ENCODE measurements around the gene STOML1.

DNA sequence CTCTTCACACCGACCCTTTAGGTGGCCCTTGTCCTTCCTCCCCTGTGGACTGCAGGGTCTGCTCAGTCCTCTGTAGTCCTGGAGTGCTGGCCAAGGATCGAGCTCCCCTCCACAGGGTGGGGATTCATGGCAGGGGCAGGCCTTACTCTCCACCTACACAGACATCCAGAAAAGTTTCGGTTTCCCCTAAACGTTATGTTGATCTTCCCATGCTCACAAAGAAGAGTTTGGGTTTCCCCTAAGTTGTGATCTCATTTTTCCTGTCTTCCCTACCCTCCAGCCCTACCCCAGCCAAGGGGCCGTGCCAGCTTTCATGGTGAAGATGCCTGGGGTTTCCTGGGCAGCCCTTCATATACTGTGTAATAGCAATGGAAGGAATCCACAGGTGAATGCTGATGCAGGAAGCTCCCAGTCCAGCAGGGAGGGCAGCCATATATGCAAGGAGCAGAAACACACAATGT is 10.3 kb downstream of the STOML1 start:
- TF ChIP-seq POLR2AphosphoS5 (IDR thresholded peaks at IDR 0.05; ENCODE audit: borderline replicate concordance, low read depth, low read length), result no peak
- no peak for TF ChIP-seq EZH2 (IDR thresholded peaks at IDR 0.05)
- TF ChIP-seq FOXP2 (optimal IDR thresholded peaks at IDR 0.05; ENCODE audit: control extremely low read depth, extremely low read length, insufficient read depth), result no peak

Data from SK-N-MC (cell line).